ENCODE results near the gene BICDL1. TPM values are rescaled to one million over a fixed set of nuclear protein-coding genes. Genes with fewer than 3 reads are reported as not detected.

Gene BICDL1
- total and polyA plus RNA-seq, 2 experiments from 2014 or later: 3.5 to 3.7 TPM

- peaks cover 3% of the 10 kb centered on the region for H3K4me1 ChIP-seq (ENCODE audit: low read depth)
- TF ChIP-seq CTCF (IDR thresholded peaks at IDR 0.05; ENCODE audit: low read depth, low read length): no peak
- H3K4me3 ChIP-seq: no peak overlapping the region
- H3K27ac ChIP-seq: no peak overlapping the region
- H3K36me3 ChIP-seq: no peaks in the 10 kb centered on the region
- no peaks in the 10 kb centered on the region for H3K9me3 ChIP-seq (ENCODE audit: low read depth)
- no peak for DNase-seq (ENCODE audit: low read depth in 1 of 2, low spot score in 1 of 2)
- H3K27me3 ChIP-seq: peaks cover 25% of the 10 kb centered on the region
Measured at GRCh38 chr12:119994892-119995658, 6.0 kb downstream of the BICDL1 start.

- Histone ChIP-seq H3K9me3 (ENCODE audit: low read depth) (no peaks in the 10 kb centered on the region), H3K4me1 (ENCODE audit: low read depth) (no peaks in the 10 kb centered on the region), H3K36me3 (no peaks in the 10 kb centered on the region), H3K27me3 (peaks cover 11% of the 10 kb centered on the region), H3K27ac (no peak overlapping the region), H3K4me3 (no peak overlapping the region)
- TF ChIP-seq CTCF (IDR thresholded peaks at IDR 0.05; ENCODE audit: low read depth, low read length): no peak
- no peak for DNase-seq (ENCODE audit: low read depth in 1 of 2, low spot score in 1 of 2)
Measured at GRCh38 chr12:119996417-119996816, 7.4 kb downstream of the BICDL1 start.

- no peak for DNase-seq (ENCODE audit: low read depth in 1 of 2, low spot score in 1 of 2)
- Histone ChIP-seq H3K27ac (no peak overlapping the region), H3K9me3 (ENCODE audit: low read depth) (no peaks in the 10 kb centered on the region), H3K4me3 (no peak overlapping the region), H3K27me3 (no peaks in the 10 kb centered on the region), H3K36me3 (no peaks in the 10 kb centered on the region), H3K4me1 (ENCODE audit: low read depth) (no peaks in the 10 kb centered on the region)
- no peak for TF ChIP-seq CTCF (IDR thresholded peaks at IDR 0.05; ENCODE audit: low read depth, low read length)
Measured at GRCh38 chr12:119998471-119999245, 9.6 kb downstream of the BICDL1 start.

- DNase-seq (ENCODE audit: low read depth in 1 of 2, low spot score in 1 of 2): no peak
- no peaks in the 10 kb centered on the region for H3K36me3 ChIP-seq
- TF ChIP-seq CTCF (IDR thresholded peaks at IDR 0.05; ENCODE audit: low read depth, low read length): no peak
- no peaks in the 10 kb centered on the region for H3K9me3 ChIP-seq (ENCODE audit: low read depth)
- H3K4me3 ChIP-seq: no peak overlapping the region
- no peaks in the 10 kb centered on the region for H3K4me1 ChIP-seq (ENCODE audit: low read depth)
- H3K27ac ChIP-seq: no peak overlapping the region
- H3K27me3 ChIP-seq: no peaks in the 10 kb centered on the region
Measured at GRCh38 chr12:120000556-120000955, 11.5 kb downstream of the BICDL1 start.

GRCh38 chr12:120006258-120006975, 17.4 kb downstream of the BICDL1 start:
- Histone ChIP-seq H3K4me1 (ENCODE audit: low read depth) (no peaks in the 10 kb centered on the region), H3K9me3 (ENCODE audit: low read depth) (no peaks in the 10 kb centered on the region), H3K27me3 (no peaks in the 10 kb centered on the region), H3K4me3 (no peak overlapping the region), H3K36me3 (no peaks in the 10 kb centered on the region), H3K27ac (no peak overlapping the region)
- no peak for DNase-seq (ENCODE audit: low read depth in 1 of 2, low spot score in 1 of 2)
- no peak for TF ChIP-seq CTCF (IDR thresholded peaks at IDR 0.05; ENCODE audit: low read depth, low read length)
